Psoas muscle (tissue), 8 donors: ENCODE results near the gene SLC23A2. TPM values are rescaled to one million over a fixed set of nuclear protein-coding genes. Genes with fewer than 3 reads are reported as not detected.

Source experiments
- ATAC-seq, 4 donors: fragments of 200-7000 bp; cut with Tn5 transposase; one replicate each; pipeline ENCODE4 v1.9.1; 2020; ENCODE audit warnings: moderate library complexity in 3 of 4, mild to moderate bottlenecking in 2 of 4
- DNase-seq, 2 donors: peaks; one replicate each; pipeline ENCODE4 v3.0.0-alpha.2; 2020
- H3K27ac ChIP-seq: fragments of 200-600 bp; one replicate; pipeline ENCODE4 v1.8.0; 2022
- H3K27me3 ChIP-seq, 3 donors: fragments of 200-600 bp in 1 of 3; one replicate each; pipeline versions ENCODE4 v1.6.1 to v1.8.0; 2013 to 2022; ENCODE audit warnings: low read length in 2 of 3, mild to moderate bottlenecking in 2 of 3, moderate library complexity in 1 of 3; ENCODE audit not compliant: insufficient read depth in 3 of 3
- H3K36me3 ChIP-seq, 2 donors: fragments of 200-600 bp in 1 of 2; one replicate each; pipeline versions ENCODE4 v1.6.1 to v1.8.0; 2013 to 2022; ENCODE audit warnings: low read depth in 1 of 2, mild to moderate bottlenecking in 1 of 2, moderate library complexity in 1 of 2; ENCODE audit not compliant: insufficient read depth in 1 of 2
- H3K4me1 ChIP-seq: fragments of 200-600 bp; one replicate; pipeline ENCODE4 v1.8.0; 2022
- H3K4me3 ChIP-seq: fragments of 200-600 bp; one replicate; pipeline ENCODE4 v1.8.0; 2022; ENCODE audit warnings: mild to moderate bottlenecking
- H3K9me3 ChIP-seq: fragments of 200-600 bp; one replicate; pipeline ENCODE4 v1.8.0; 2022
- CTCF ChIP-seq: fragments of 200-600 bp; IDR thresholded peaks from one replicate; pipeline ENCODE4 v1.8.0; 2022; ENCODE audit warnings: antibody characterized with exemption
- WGBS, 3 donors: extraction: QIAGEN DNeasy Blood & Tissue Kit; methylation state at CpG; one replicate each; pipeline versions ENCODE4 v1.1.6 to v1.1.7; 2013; 5-methylcytosine and 5-hydroxymethylcytosine counted together
- intact Hi-C, 2 donors: fragments of 100-400 bp; cut with DNase I; formaldehyde crosslinking; loops; one replicate each; pipeline versions ENCODE4 v1.11.0 to v1.14.2; 2022
- polyA plus RNA-seq, 3 donors: library from polyadenylated mRNA; stranded (reverse); fragments of 200-250 nt; gene quantifications; one replicate each; pipeline ENCODE4 v1.2.3, GENCODE V29; 2013
- total RNA-seq, 4 donors: library from RNA; stranded (reverse); fragmentation: NEBNext Ultra II Directional in 2 of 4; extraction: Animal tissue kit (Norgen Biotek cat#: 25700) in 2 of 4; gene quantifications; one replicate each; pipeline versions ENCODE4 v1.2.1 to v1.2.4, GENCODE V29; 2021 to 2023
- donor health status: healthy with polysubstance abuse.
- donor health status: DM: no; HTN: no; CAD: no; lungs with moderate emphysema.
- donor health status: Bipolar disorder and iron deficiency.
- donor health status: healthy.
- donor health status: DM: yes; HTN: yes; CAD: no.
- donor health status: DM: no; HTN: no; CAD: no.
- donor health status: DM: no; HTN: no; CAD: no.
- donor health status: DM: yes; HTN: yes; CAD: no.

The SLC23A2 gene
- total and polyA plus RNA-seq, 7 donors = 0.87 to 4.9 (median 3.4) TPM

DNA sequence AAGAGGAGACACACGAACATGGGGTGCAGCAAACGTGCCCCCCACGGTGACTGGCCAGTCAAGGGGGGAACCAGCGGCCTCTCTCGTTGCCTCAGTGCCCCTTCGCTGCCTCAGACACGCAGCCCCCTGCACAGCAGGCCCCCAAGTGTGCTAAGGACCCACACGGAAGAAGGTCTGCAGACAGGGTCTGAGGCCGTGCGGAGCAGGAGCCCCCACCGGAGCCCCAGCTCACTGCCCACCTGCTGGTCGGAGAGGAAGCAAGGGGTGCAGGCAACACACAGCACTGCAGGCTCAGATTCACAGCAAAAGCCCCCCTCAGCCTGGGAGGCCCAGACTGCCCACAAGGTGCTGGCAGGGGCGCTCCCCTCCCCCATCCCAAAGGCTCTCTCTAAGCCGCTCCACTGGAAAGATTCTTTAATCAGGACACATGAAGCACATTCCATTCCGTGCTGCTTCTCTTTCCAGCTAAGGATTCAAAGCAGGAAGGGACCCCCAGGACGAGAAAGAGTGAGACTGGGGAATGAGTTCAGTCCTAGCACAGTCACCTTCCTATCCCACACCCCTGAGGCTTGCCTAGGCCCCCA lies 105.1 kb downstream of the SLC23A2 start:
- no peak for DNase-seq
- Histone ChIP-seq H3K4me3 (no peak overlapping the region), H3K36me3 (peaks cover 0 to 7% of the 10 kb centered on the region in 2 donors), H3K27me3 (no peaks in the 10 kb centered on the region), H3K4me1 (no peaks in the 10 kb centered on the region), H3K9me3 (no peaks in the 10 kb centered on the region), H3K27ac (no peak overlapping the region)
- 89 to 93% (median 91%) methylated on average over 16 of the region's 16 CpGs for WGBS, 3 donors
- intact Hi-C loops = no loop called here
- TF ChIP-seq CTCF = no peak
- no peak for ATAC-seq

DNA sequence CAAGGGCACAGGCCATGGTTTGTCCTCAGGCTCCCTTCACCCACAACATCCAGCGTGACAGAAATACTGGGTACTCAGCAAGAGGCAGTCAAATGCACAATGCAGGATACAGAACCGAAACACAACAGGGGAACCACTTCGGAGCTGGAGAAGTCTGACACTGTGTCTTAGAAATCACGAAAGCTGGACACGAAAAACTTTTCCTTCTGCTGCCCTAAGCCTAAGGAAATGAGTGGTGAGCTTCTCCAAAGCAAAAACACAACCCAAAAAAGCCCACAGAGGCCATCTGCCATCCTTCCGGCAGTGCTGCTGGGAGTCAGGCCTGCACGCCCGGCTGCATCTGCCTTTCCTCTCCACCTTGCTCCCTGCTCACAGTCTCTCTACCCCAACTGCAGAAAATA lies 106.3 kb downstream of the SLC23A2 start:
- intact Hi-C loops = no loop called here
- Histone ChIP-seq H3K4me1 (no peaks in the 10 kb centered on the region), H3K27ac (no peak overlapping the region), H3K27me3 (no peaks in the 10 kb centered on the region), H3K9me3 (no peaks in the 10 kb centered on the region), H3K36me3 (peaks cover 0 to 15% of the 10 kb centered on the region in 2 donors), H3K4me3 (no peak overlapping the region)
- TF ChIP-seq CTCF = no peak
- 87 to 90% (median 88%) methylated on average over 8 of the region's 8 CpGs for WGBS, 3 donors
- DNase-seq (no peak), ATAC-seq (no peak)

GRCh38 chr20:4894409-4894808 lies 106.9 kb downstream of the SLC23A2 start:
- DNase-seq (no peak), ATAC-seq (peak in 2 of 4 donors; percentile 63 to 64)
- no peak for TF ChIP-seq CTCF
- H3K4me3 ChIP-seq = no peak overlapping the region
- H3K9me3 ChIP-seq = no peaks in the 10 kb centered on the region
- intact Hi-C loops = no loop called here
- no peaks in the 10 kb centered on the region for H3K4me1 ChIP-seq
- no peaks in the 10 kb centered on the region for H3K27me3 ChIP-seq
- no peak overlapping the region for H3K27ac ChIP-seq
- peaks cover 0 to 20% of the 10 kb centered on the region in 2 donors for H3K36me3 ChIP-seq
- WGBS, 3 donors = 60 to 61% (median 60%) methylated on average over 3 of the region's 3 CpGs

DNA sequence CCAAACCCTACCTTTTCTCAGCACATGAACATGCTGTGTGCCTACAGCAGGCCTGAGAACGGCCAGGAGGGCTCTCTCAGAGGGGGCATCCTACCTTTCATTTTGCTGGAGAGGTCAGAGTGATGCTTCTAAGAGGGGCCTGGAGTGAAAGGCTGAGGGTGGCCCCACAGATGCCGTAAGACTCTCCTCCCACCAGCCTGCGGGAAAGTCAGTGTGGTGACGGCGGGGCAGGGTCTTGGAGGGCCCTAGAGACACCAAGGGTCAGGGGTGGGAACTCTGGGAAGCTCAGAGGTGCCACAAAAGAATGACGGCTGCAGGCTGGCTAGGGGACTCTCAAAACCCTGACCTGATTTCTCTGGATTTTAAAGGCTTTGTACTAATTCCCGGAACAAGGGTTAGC lies 107.6 kb downstream of the SLC23A2 start:
- WGBS, 3 donors = 88 to 91% (median 89%) methylated on average over 7 of the region's 7 CpGs
- ATAC-seq = no peak
- intact Hi-C loops = no loop called here

More for the DNA sequence above, 107.6 kb downstream of the SLC23A2 start:
- Histone ChIP-seq H3K27ac (no peak overlapping the region), H3K4me3 (no peak overlapping the region), H3K27me3 (no peaks in the 10 kb centered on the region), H3K36me3 (peaks cover 0 to 17% of the 10 kb centered on the region in 2 donors), H3K4me1 (no peaks in the 10 kb centered on the region), H3K9me3 (no peaks in the 10 kb centered on the region)
- no peak for DNase-seq
- no peak for TF ChIP-seq CTCF
